Measurements from ENCODE around the gene SESN2. TPM values are rescaled to one million over a fixed set of nuclear protein-coding genes. Genes with fewer than 3 reads are reported as not detected.

The SESN2 gene
- 10 to 100 TPM; 13.2 to 20.4 (median 13.8) TPM for total RNA-seq

- no peak for TF ChIP-seq CTCF (IDR thresholded peaks at IDR 0.05)
- DNase-seq (ENCODE audit: low spot score), result peak; percentile 96
- ATAC-seq (ENCODE audit: low FRiP score), result peak; percentile 96
These were observed at the start of gene SESN2 for GRCh38 chr1:28259252-28259933. TSS of gene SESN2 (plus strand) at chr1:28259518. CDS start at chr1:28259848, 330 bp downstream.

- no peak for DNase-seq (ENCODE audit: low spot score)
- ATAC-seq (ENCODE audit: low FRiP score), result no peak
- no peak for TF ChIP-seq CTCF (IDR thresholded peaks at IDR 0.05)
These were observed 49.6 kb upstream of the SESN2 start for GRCh38 chr1:28209700-28210099.

DNA sequence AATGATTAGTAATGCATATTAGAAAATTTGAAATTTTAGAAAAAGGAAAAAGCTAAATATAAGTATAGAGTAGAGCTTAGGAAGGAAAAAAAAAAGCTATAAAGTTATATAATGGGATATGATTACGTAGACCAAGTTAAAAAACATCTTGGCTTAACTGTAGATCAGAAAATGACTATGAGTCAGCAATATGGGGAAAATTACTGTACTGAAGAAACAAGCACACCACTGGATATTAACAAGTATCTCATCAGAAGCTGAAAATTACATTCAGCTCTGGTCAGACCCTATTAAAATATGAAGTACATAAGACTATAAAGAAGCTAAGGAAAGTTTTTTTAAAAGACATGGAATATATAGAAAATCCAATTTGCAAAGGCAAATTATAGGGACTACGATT, 46.0 kb upstream of the SESN2 start:
- no peak for TF ChIP-seq CTCF (IDR thresholded peaks at IDR 0.05)
- no peak for ATAC-seq (ENCODE audit: low FRiP score)
- DNase-seq (ENCODE audit: low spot score), result no peak

- DNase-seq (ENCODE audit: low spot score), result no peak
- no peak for TF ChIP-seq CTCF (IDR thresholded peaks at IDR 0.05)
- ATAC-seq (ENCODE audit: low FRiP score), result no peak
These were observed 30.2 kb upstream of the SESN2 start for GRCh38 chr1:28229089-28229488.

DNA sequence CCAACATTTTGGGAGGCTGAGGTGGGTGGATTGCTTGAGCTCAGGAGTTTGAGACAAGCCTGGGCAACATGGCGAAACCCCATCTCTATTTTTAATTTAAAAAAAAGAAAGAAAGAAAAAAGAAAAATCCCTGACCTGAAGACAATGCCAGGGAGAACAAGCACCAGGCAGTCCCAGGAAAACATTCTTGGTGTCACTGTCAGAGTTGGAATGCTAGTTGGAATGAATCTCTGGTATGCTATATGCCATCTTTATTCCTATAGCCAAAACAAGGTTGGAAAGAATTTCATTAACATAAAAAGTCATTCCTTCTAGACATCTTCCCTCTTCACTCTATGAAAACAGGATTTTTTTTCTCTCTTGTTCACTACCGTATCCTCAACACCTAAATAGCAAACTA, 29.3 kb upstream of the SESN2 start:
- DNase-seq (ENCODE audit: low spot score) (no peak), ATAC-seq (ENCODE audit: low FRiP score) (no peak)

GRCh38 chr1:28232558-28233263, 26.6 kb upstream of the SESN2 start, which contains the start of gene DNAJC8:
TSS of gene DNAJC8 (minus strand) at chr1:28233029. CDS start at chr1:28232998, 31 bp downstream.
- peak; percentile 51 for ATAC-seq (ENCODE audit: low FRiP score)

More for the DNA sequence above, 29.3 kb upstream of the SESN2 start:
- no peak for TF ChIP-seq CTCF (IDR thresholded peaks at IDR 0.05)

More at GRCh38 chr1:28232558-28233263, 26.6 kb upstream of the SESN2 start, which contains the start of gene DNAJC8:
- DNase-seq (ENCODE audit: low spot score), result peak; percentile 98
- no peak for TF ChIP-seq CTCF (IDR thresholded peaks at IDR 0.05)
